ENCODE data around the gene LGALS9.
A peak's percentile ranks its signal among the peaks of the same experiment; 100 is the strongest.

LGALS9 gene

GRCh38 chr17:27609611-27610303 lies 21.2 kb upstream of the LGALS9 start:
- H3K4me2 ChIP-seq (ENCODE audit: insufficient read depth, low read length) = no peak overlapping the region
- no peaks in the 10 kb centered on the region for H3K9me3 ChIP-seq (ENCODE audit: insufficient read depth, low read length, severe bottlenecking)
- H2AFZ ChIP-seq (ENCODE audit: low read depth, low read length) = 0 out of 2 replicates have a peak overlapping the region, but pooled peaks have one; percentile 36
- ATAC-seq (ENCODE audit: insufficient read depth, low read depth) = peak; percentile 75
- no peaks in the 10 kb centered on the region for H3K27me3 ChIP-seq (ENCODE audit: insufficient read depth, low read length, poor library complexity)
- no peaks in the 10 kb centered on the region for H3K36me3 ChIP-seq (ENCODE audit: insufficient read depth, low read length)
- H3K79me2 ChIP-seq (ENCODE audit: insufficient read depth, low read length) = no peaks in the 10 kb centered on the region
- H3K4me3 ChIP-seq (ENCODE audit: low read depth in 1 of 2, low read length in 2 of 2) = no peak overlapping the region
- peak; percentile 46 for DNase-seq
- H3K4me1 ChIP-seq (ENCODE audit: insufficient read depth, low read length) = peaks cover 4% of the 10 kb centered on the region
- TF ChIP-seq CTCF (IDR thresholded peaks at IDR 0.05; ENCODE audit: borderline replicate concordance, extremely low read depth, low read length, poor library complexity, severe bottlenecking) = peak; percentile 76
- no peak for TF ChIP-seq EZH2 (IDR thresholded peaks at IDR 0.05; ENCODE audit: borderline replicate concordance, low read depth, low read length, severe bottlenecking)
- peak overlapping the region; percentile 37; the same call in 1 of the 2 replicates for H3K27ac ChIP-seq (ENCODE audit: low read length)
- no peak overlapping the region for H3K9ac ChIP-seq (ENCODE audit: low read depth, low read length)
- H4K20me1 ChIP-seq (ENCODE audit: insufficient read depth, low read length) = no peaks in the 10 kb centered on the region

GRCh38 chr17:27610304-27610677 lies 20.7 kb upstream of the LGALS9 start:
- TF ChIP-seq CTCF (IDR thresholded peaks at IDR 0.05; ENCODE audit: borderline replicate concordance, extremely low read depth, low read length, poor library complexity, severe bottlenecking) = no peak
- no peak for TF ChIP-seq EZH2 (IDR thresholded peaks at IDR 0.05; ENCODE audit: borderline replicate concordance, low read depth, low read length, severe bottlenecking)
- Histone ChIP-seq H3K36me3 (ENCODE audit: insufficient read depth, low read length) (no peaks in the 10 kb centered on the region), H3K27me3 (ENCODE audit: insufficient read depth, low read length, poor library complexity) (no peaks in the 10 kb centered on the region), H3K79me2 (ENCODE audit: insufficient read depth, low read length) (no peaks in the 10 kb centered on the region), H3K4me2 (ENCODE audit: insufficient read depth, low read length) (no peak overlapping the region), H3K9me3 (ENCODE audit: insufficient read depth, low read length, severe bottlenecking) (no peaks in the 10 kb centered on the region), H3K9ac (ENCODE audit: low read depth, low read length) (no peak overlapping the region), H2AFZ (ENCODE audit: low read depth, low read length) (no peak overlapping the region), H3K27ac (ENCODE audit: low read length) (peak overlapping the region; percentile 37; the same call in 1 of the 2 replicates), H3K4me3 (ENCODE audit: low read depth in 1 of 2, low read length in 2 of 2) (no peak overlapping the region), H3K4me1 (ENCODE audit: insufficient read depth, low read length) (peaks cover 4% of the 10 kb centered on the region), H4K20me1 (ENCODE audit: insufficient read depth, low read length) (no peaks in the 10 kb centered on the region)
- ATAC-seq (ENCODE audit: insufficient read depth, low read depth) = no peak
- DNase-seq = no peak

- TF ChIP-seq EZH2 (IDR thresholded peaks at IDR 0.05; ENCODE audit: borderline replicate concordance, low read depth, low read length, severe bottlenecking) = no peak
- Histone ChIP-seq H3K9ac (ENCODE audit: low read depth, low read length) (no peak overlapping the region), H3K4me1 (ENCODE audit: insufficient read depth, low read length) (peaks cover 15% of the 10 kb centered on the region), H3K9me3 (ENCODE audit: insufficient read depth, low read length, severe bottlenecking) (no peaks in the 10 kb centered on the region), H3K4me3 (ENCODE audit: low read depth in 1 of 2, low read length in 2 of 2) (no peak overlapping the region), H3K27me3 (ENCODE audit: insufficient read depth, low read length, poor library complexity) (no peaks in the 10 kb centered on the region), H4K20me1 (ENCODE audit: insufficient read depth, low read length) (no peaks in the 10 kb centered on the region), H3K79me2 (ENCODE audit: insufficient read depth, low read length) (no peaks in the 10 kb centered on the region), H2AFZ (ENCODE audit: low read depth, low read length) (no peak overlapping the region), H3K4me2 (ENCODE audit: insufficient read depth, low read length) (no peak overlapping the region), H3K36me3 (ENCODE audit: insufficient read depth, low read length) (no peaks in the 10 kb centered on the region), H3K27ac (ENCODE audit: low read length) (no peak overlapping the region)
- ATAC-seq (ENCODE audit: insufficient read depth, low read depth) (no peak), DNase-seq (no peak)
Measured at GRCh38 chr17:27612160-27612770, 18.7 kb upstream of the LGALS9 start.

- H3K27me3 ChIP-seq (ENCODE audit: insufficient read depth, low read length, poor library complexity) = no peaks in the 10 kb centered on the region
- H3K79me2 ChIP-seq (ENCODE audit: insufficient read depth, low read length) = no peaks in the 10 kb centered on the region
- H3K9ac ChIP-seq (ENCODE audit: low read depth, low read length) = no peak overlapping the region
- no peak for ATAC-seq (ENCODE audit: insufficient read depth, low read depth)
- H3K4me2 ChIP-seq (ENCODE audit: insufficient read depth, low read length) = no peak overlapping the region
- peaks cover 15% of the 10 kb centered on the region for H3K4me1 ChIP-seq (ENCODE audit: insufficient read depth, low read length)
- no peak for DNase-seq
- no peaks in the 10 kb centered on the region for H4K20me1 ChIP-seq (ENCODE audit: insufficient read depth, low read length)
- TF ChIP-seq EZH2 (IDR thresholded peaks at IDR 0.05; ENCODE audit: borderline replicate concordance, low read depth, low read length, severe bottlenecking) (no peak), CTCF (IDR thresholded peaks at IDR 0.05; ENCODE audit: borderline replicate concordance, extremely low read depth, low read length, poor library complexity, severe bottlenecking) (no peak)
- H3K27ac ChIP-seq (ENCODE audit: low read length) = no peak overlapping the region
- no peaks in the 10 kb centered on the region for H3K36me3 ChIP-seq (ENCODE audit: insufficient read depth, low read length)
- no peak overlapping the region for H3K4me3 ChIP-seq (ENCODE audit: low read depth in 1 of 2, low read length in 2 of 2)
- H3K9me3 ChIP-seq (ENCODE audit: insufficient read depth, low read length, severe bottlenecking) = no peaks in the 10 kb centered on the region
- H2AFZ ChIP-seq (ENCODE audit: low read depth, low read length) = no peak overlapping the region
Measured at GRCh38 chr17:27613433-27613832, 17.6 kb upstream of the LGALS9 start.
